Heart left ventricle (tissue), 16 donors: Measurements from ENCODE around the gene TAF13. TPM values are rescaled to one million over a fixed set of nuclear protein-coding genes. Genes with fewer than 3 reads are reported as not detected.
A peak's percentile ranks its signal among the peaks of the same experiment; 100 is the strongest.

Experiments used
- ATAC-seq, 4 donors: fragments of 200-7000 bp; cut with Tn5 transposase; one replicate each; pipeline ENCODE4 v1.9.1; 2020 to 2022; ENCODE audit warnings: moderate library complexity in 4 of 4, mild to moderate bottlenecking in 3 of 4, moderate number of reproducible peaks in 1 of 4
- DNase-seq, 5 donors: peaks; one replicate each; pipeline ENCODE4 v3.0.0-alpha.2; 2020
- H3K27ac ChIP-seq, 12 donors: fragments of 200-600 bp; sonication (generic) in 4 of 12; one replicate each; pipeline versions ENCODE4 v1.5.0 to v1.8.0; 2016 to 2022; ENCODE audit warnings: mild to moderate bottlenecking in 2 of 12
- H3K27me3 ChIP-seq, 9 donors: fragments of 200-600 bp; sonication (generic) in 2 of 9; one replicate each; pipeline versions ENCODE4 v1.5.1 to v1.8.0; 2016 to 2022; ENCODE audit warnings: mild to moderate bottlenecking in 3 of 9
- H3K36me3 ChIP-seq, 9 donors: fragments of 200-600 bp; sonication (generic) in 2 of 9; one replicate each; pipeline versions ENCODE4 v1.5.0 to v1.8.0; 2018 to 2022; ENCODE audit warnings: mild to moderate bottlenecking in 2 of 9
- H3K4me1 ChIP-seq, 12 donors: fragments of 200-600 bp; sonication (generic) in 4 of 12; one replicate each; pipeline versions ENCODE4 v1.5.0 to v1.8.0; 2016 to 2022; ENCODE audit warnings: mild to moderate bottlenecking in 3 of 12
- H3K4me3 ChIP-seq, 12 donors: fragments of 200-600 bp; sonication (generic) in 4 of 12; one replicate each; pipeline versions ENCODE4 v1.5.0 to v1.8.0; 2017 to 2022; ENCODE audit warnings: mild to moderate bottlenecking in 9 of 12, moderate library complexity in 4 of 12
- H3K9me3 ChIP-seq, 12 donors: fragments of 200-600 bp; sonication (generic) in 4 of 12; one replicate each; pipeline versions ENCODE4 v1.5.0 to v1.8.0; 2016 to 2022; ENCODE audit warnings: mild to moderate bottlenecking in 1 of 12
- CTCF ChIP-seq, 12 donors: fragments of 200-600 bp; sonication (generic) in 4 of 12; IDR thresholded peaks; one replicate each; pipeline versions ENCODE4 v1.5.0 to v1.8.0; 2018 to 2022; ENCODE audit warnings: antibody characterized with exemption in 12 of 12, mild to moderate bottlenecking in 5 of 12
- POLR2A ChIP-seq, 2 donors: fragments of 450-650 bp; IDR thresholded peaks; one replicate each; pipeline ENCODE4 v1.6.1; 2017; ENCODE audit warnings: antibody characterized with exemption in 2 of 2, mild to moderate bottlenecking in 2 of 2, moderate library complexity in 2 of 2
- WGBS, 4 donors: extraction: QIAGEN DNeasy Blood & Tissue Kit in 2 of 4; methylation state at CpG; one replicate each; pipeline versions ENCODE4 v1.1.5 to v1.1.7; 2013 to 2018; 5-methylcytosine and 5-hydroxymethylcytosine counted together
- intact Hi-C, 10 donors: fragments of 100-400 bp; cut with DNase I; formaldehyde crosslinking; loops; one replicate each; pipeline versions ENCODE4 v1.11.1 to v1.14.2; 2022
- long read RNA-seq, 3 donors: library from polyadenylated mRNA; unstranded; transcript quantifications; one replicate each; pipeline ENCODE4 v2.0.0, GENCODE V29; 2020 to 2021
- polyA plus RNA-seq, 2 donors: library from polyadenylated mRNA; stranded (reverse); fragments of 200-250 nt; gene quantifications; one replicate each; pipeline ENCODE4 v1.2.3, GENCODE V29; 2013
- total RNA-seq, 9 donors: library from RNA; depleted of rRNA in 2 of 9; stranded (reverse); fragments of >200 nt in 2 of 9; fragmentation: NEBNext Ultra II Directional in 3 of 9; extraction: Animal tissue kit (Norgen Biotek cat#: 25700) in 3 of 9; gene quantifications; one replicate each; pipeline versions ENCODE4 v1.1.0 to v1.2.4, GENCODE V29; 2016 to 2023
- donor health status: ischemic (EF 13 %, LVEDD 7.1; RV severe dilation, severe dysfunction).
- donor health status: healthy with polysubstance abuse.
- donor health status: DM: no; HTN: yes; CAD: no.
- donor health status: DM: no; HTN: no; CAD: no.
- donor health status: ischemic (EF 25% LVEDD 6.9; RV normal size, moderate dysfunction).
- donor health status: ischemic (EF 25% LVEDD 5.7; RV mildly dilated, moderate dysfunction).
- donor health status: healthy.
- donor health status: DM: yes; HTN: yes; CAD: no.
- donor health status: ischemic (EF 35%, LVEDD 5.7; RV mildly dilated, moderate dysfunction).
- donor health status: nonischemic (EF 11% LVEDD 7.7; RV severe dilation, severe dysfunction).
- donor health status: DM: yes; HTN: yes; CAD: no.
- donor health status: PGD.
- donor health status: ischemic (EF 29% LVEDD 5.4; RV normal size, mild dysfunction).
- donor health status: nonischemic (EF 23%, LVEDD 6.1; RV moderate dilation, normal function).

Gene TAF13
- total RNA-seq (10 to 100 TPM; 34.8 to 72.1 (median 55.4) TPM), polyA plus RNA-seq (10 to 100 TPM; 38.1 to 83.9 TPM)
- long read RNA-seq, donor 1, partial matches to known transcripts = 2 of 3 reads
- long read RNA-seq, donor 1, other reads (novel, unspliced or antisense) = 1 of 3 reads
- long read RNA-seq, donor 2, partial matches to known transcripts = 5 of 5 reads
- long read RNA-seq, donor 2, other reads (novel, unspliced or antisense) = 0 of 5 reads
- long read RNA-seq, donor 3, partial matches to known transcripts = 5 of 5 reads
- long read RNA-seq, donor 3, other reads (novel, unspliced or antisense) = 0 of 5 reads

GRCh38 chr1:109075531-109076490 is at the start of gene TAF13:
Gene TAF13 (minus strand): TSS chr1:109076003. CDS start chr1:109075947, 56 bp downstream.
- H3K27ac ChIP-seq = peak within 1 kb of the TSS; percentile 82 to 97 (median 92)
- no peaks in the 10 kb centered on the region for H3K27me3 ChIP-seq
- 4 to 7% (median 5%) methylated on average over 25 to 39 of the region's 39 CpGs for WGBS, 4 donors
- intact Hi-C loops = loop anchor here in 4 of 10 donors (1.0 to 5.0 kb wide), 3 partner anchors 24 to 34 kb away; partner anchors contain the start of gene WDR47 (in 3 of the 4)
- H3K4me3 ChIP-seq = peak within 1 kb of the TSS; percentile 40 to 84 (median 70)
- peaks cover 3 to 27% (median 20%) of the 10 kb centered on the region in 12 donors for H3K4me1 ChIP-seq
- ATAC-seq (peak; percentile 99 to 100 (median 100)), DNase-seq (peak; percentile 97 to 98 (median 97))
- H3K36me3 ChIP-seq = peaks cover 0 to 21% (median 15%) of the 10 kb centered on the region in 9 donors
- H3K9me3 ChIP-seq = no peaks in the 10 kb centered on the region
- peak; percentile 77 to 83 for TF ChIP-seq POLR2A (IDR thresholded peaks at IDR 0.05)
- peak in 6 of 12 donors; percentile 14 to 43 (median 35) for TF ChIP-seq CTCF (IDR thresholded peaks at IDR 0.05)

- Histone ChIP-seq H3K36me3 (no peaks in the 10 kb centered on the region), H3K9me3 (no peaks in the 10 kb centered on the region), H3K27me3 (peaks cover 0 to 24% (median 7%) of the 10 kb centered on the region in 9 donors), H3K4me1 (no peaks in the 10 kb centered on the region), H3K27ac (no peak overlapping the region), H3K4me3 (no peak overlapping the region)
- ATAC-seq = no peak
- TF ChIP-seq POLR2A (IDR thresholded peaks at IDR 0.05) (no peak), CTCF (IDR thresholded peaks at IDR 0.05) (no peak)
- DNase-seq = no peak
- WGBS, 4 donors = 87 to 94% (median 90%) methylated on average over 5 of the region's 5 CpGs
- intact Hi-C loops = no loop called here
Measured at GRCh38 chr1:109120356-109120755, 44.6 kb upstream of the TAF13 start.

GRCh38 chr1:109118089-109118488 is 42.3 kb upstream of the TAF13 start:
- H3K27me3 ChIP-seq = peaks cover 0 to 44% (median 24%) of the 10 kb centered on the region in 9 donors
- WGBS, 4 donors = 87 to 90% (median 88%) methylated on average over 3 of the region's 3 CpGs
- no peaks in the 10 kb centered on the region for H3K9me3 ChIP-seq
- H3K36me3 ChIP-seq = no peaks in the 10 kb centered on the region
- intact Hi-C loops = loop anchor here in 5 of 10 donors (10.0 kb wide), 4 partner anchors 93 to 293 kb away; partner anchors contain the start of gene CLCC1 (in 4 of the 5)
- TF ChIP-seq CTCF (IDR thresholded peaks at IDR 0.05) (no peak), POLR2A (IDR thresholded peaks at IDR 0.05) (no peak)
- H3K4me3 ChIP-seq = no peak overlapping the region
- DNase-seq (no peak), ATAC-seq (no peak)
- peaks cover 0 to 14% (median 10%) of the 10 kb centered on the region in 12 donors for H3K4me1 ChIP-seq
- H3K27ac ChIP-seq = no peak overlapping the region
